Natural killer cell (primary cell): ENCODE measurements around the gene HLA-DPB1. TPM values are rescaled to one million over a fixed set of nuclear protein-coding genes. Genes with fewer than 3 reads are reported as not detected.

Experiments
- ATAC-seq, 3 donors: fragments of 150-1000 bp in 2 of 3; fragments of 200-7000 bp in 1 of 3; cut with Tn5 transposase; 1 replicate in 1 of 3; 2 replicates in 2 of 3; pipeline ENCODE4 v1.10.0; 2021; ENCODE audit warnings: mild to moderate bottlenecking in 2 of 3, moderate library complexity in 2 of 3
- DNase-seq, 2 donors: peaks; one replicate each; pipeline versions ENCODE4 v3.0.0 to v3.0.0-alpha.2; 2013 to 2021; ENCODE audit warnings: mixed read lengths in 1 of 2
- H3K27ac ChIP-seq: one replicate; pipeline ENCODE4 v1.5.1; 2013; ENCODE audit warnings: mild to moderate bottlenecking, low read length
- H3K27me3 ChIP-seq: one replicate; pipeline ENCODE4 v1.6.1; 2013; ENCODE audit warnings: low read length; ENCODE audit not compliant: control insufficient read depth, insufficient read depth
- H3K36me3 ChIP-seq: one replicate; pipeline ENCODE4 v1.6.1; 2013; ENCODE audit warnings: low read length; ENCODE audit not compliant: control insufficient read depth, insufficient read depth
- H3K4me1 ChIP-seq: one replicate; pipeline ENCODE4 v1.6.1; 2013; ENCODE audit warnings: low read length; ENCODE audit not compliant: control insufficient read depth, insufficient read depth
- H3K4me3 ChIP-seq: one replicate; pipeline ENCODE4 v1.5.1; 2013; ENCODE audit warnings: low read length
- H3K9me3 ChIP-seq: one replicate; pipeline ENCODE4 v1.6.1; 2013; ENCODE audit warnings: low read length; ENCODE audit not compliant: control insufficient read depth, insufficient read depth
- H3K27ac Mint-ChIP-seq, 2 donors: one replicate each; pipeline ENCODE4 v1.8.0; 2022; ENCODE audit warnings: mild to moderate bottlenecking in 2 of 2, mixed read lengths in 2 of 2, moderate library complexity in 1 of 2
- H3K27me3 Mint-ChIP-seq, 2 donors: one replicate each; pipeline ENCODE4 v1.8.0; 2022; ENCODE audit warnings: low read depth in 2 of 2, mixed read lengths in 2 of 2
- H3K36me3 Mint-ChIP-seq: one replicate; pipeline ENCODE4 v1.8.0; 2022; ENCODE audit warnings: mixed read lengths
- H3K4me1 Mint-ChIP-seq, 2 donors: one replicate each; pipeline ENCODE4 v1.8.0; 2022; ENCODE audit warnings: mixed read lengths in 2 of 2
- H3K4me3 Mint-ChIP-seq: one replicate; pipeline ENCODE4 v1.8.0; 2022; ENCODE audit warnings: mild to moderate bottlenecking, moderate library complexity, mixed read lengths
- H3K9me3 Mint-ChIP-seq, 2 donors: one replicate each; pipeline ENCODE4 v1.8.0; 2022; ENCODE audit warnings: mixed read lengths in 2 of 2
- CTCF ChIP-seq: fragments of 200-600 bp; IDR thresholded peaks from one replicate; pipeline ENCODE4 v1.8.0; 2022; ENCODE audit warnings: antibody characterized with exemption
- WGBS: methylation state at CpG from one replicate; pipeline ENCODE4 v1.1.7; 2013; ENCODE audit warnings: missing lambda C conversion rate; ENCODE audit not compliant: insufficient coverage; 5-methylcytosine and 5-hydroxymethylcytosine counted together
- intact Hi-C: fragments of 100-400 bp; cut with micrococcal nuclease; formaldehyde crosslinking; loops from one replicate; pipeline ENCODE4 v1.14.2; 2022
- total RNA-seq, 4 donors: library from RNA; stranded (reverse); fragments of 120-200 nt in 1 of 4; gene quantifications; one replicate each; pipeline versions ENCODE4 v1.2.3 to v1.2.4, GENCODE V29; 2013 to 2022

Gene HLA-DPB1
- total RNA-seq, 3 donors from 2014 or later (not counting 1 experiment from before 2014, with no cell fraction given), result 55.2 to 131 (median 77.1) TPM

GRCh38 chr6:33105916-33106871, 30.4 kb downstream of the HLA-DPB1 start:
- 79% methylated on average over 9 of the region's 9 CpGs for WGBS
- no peaks in the 10 kb centered on the region for H3K4me1 Mint-ChIP-seq

DNA sequence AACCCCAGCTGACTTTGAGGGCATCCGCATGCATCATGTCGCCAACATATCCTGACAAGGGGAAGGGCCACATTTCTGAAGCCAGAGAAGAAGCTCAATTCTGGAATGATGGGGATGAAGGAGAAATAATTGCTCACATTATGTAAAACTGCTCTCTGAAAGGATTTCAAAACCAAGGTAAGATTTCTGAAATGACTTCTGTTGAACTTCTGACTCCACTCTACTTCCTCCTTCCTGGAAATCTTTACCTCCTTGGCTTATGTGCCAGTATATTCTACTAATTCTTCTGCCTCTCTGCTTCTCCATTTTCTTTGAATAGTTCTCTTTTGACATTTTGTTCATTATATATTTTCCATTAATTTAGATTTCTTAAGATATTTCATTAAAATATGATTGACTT, 31.9 kb downstream of the HLA-DPB1 start:
- Mint-ChIP-seq H3K36me3 (no peaks in the 10 kb centered on the region), H3K4me3 (no peak overlapping the region), H3K4me1 (no peaks in the 10 kb centered on the region), H3K27me3 (peaks cover 44 to 78% of the 10 kb centered on the region in 2 donors), H3K9me3 (peaks cover 0 to 3% of the 10 kb centered on the region in 2 donors), H3K27ac (no peak overlapping the region)
- H3K4me3 ChIP-seq, result no peak overlapping the region
- H3K4me1 ChIP-seq, result peaks cover 4% of the 10 kb centered on the region
- H3K9me3 ChIP-seq, result no peaks in the 10 kb centered on the region
- no peak for DNase-seq
- ATAC-seq, result no peak
- no peaks in the 10 kb centered on the region for H3K36me3 ChIP-seq
- peaks cover 3% of the 10 kb centered on the region for H3K27me3 ChIP-seq
- no peak overlapping the region for H3K27ac ChIP-seq
- intact Hi-C loops, result loop anchor here (10.0 kb wide), 1 partner anchor 47 kb away; no protein-coding TSS in a partner anchor
- no peak for TF ChIP-seq CTCF
- whole genome bisulfite sequencing, result 100% methylated on average over 2 of the region's 2 CpGs

More at GRCh38 chr6:33105916-33106871, 30.4 kb downstream of the HLA-DPB1 start:
- peaks cover 2% of the 10 kb centered on the region for H3K9me3 ChIP-seq
- no peak overlapping the region for H3K4me3 ChIP-seq
- ATAC-seq, result no peak
- no peaks in the 10 kb centered on the region for H3K27me3 ChIP-seq
- no peaks in the 10 kb centered on the region for H3K4me1 ChIP-seq
- H3K27ac Mint-ChIP-seq, result no peak overlapping the region
- H3K27ac ChIP-seq, result no peak overlapping the region
- no peaks in the 10 kb centered on the region for H3K36me3 Mint-ChIP-seq
- peaks cover 49 to 63% of the 10 kb centered on the region in 2 donors for H3K27me3 Mint-ChIP-seq
- peaks cover 0 to 3% of the 10 kb centered on the region in 2 donors for H3K9me3 Mint-ChIP-seq
- H3K4me3 Mint-ChIP-seq, result no peak overlapping the region
- intact Hi-C loops, result loop anchor here (10.0 kb wide), 1 partner anchor 49 kb away; no protein-coding TSS in a partner anchor
- DNase-seq, result no peak
- TF ChIP-seq CTCF, result no peak
- H3K36me3 ChIP-seq, result no peaks in the 10 kb centered on the region

DNA sequence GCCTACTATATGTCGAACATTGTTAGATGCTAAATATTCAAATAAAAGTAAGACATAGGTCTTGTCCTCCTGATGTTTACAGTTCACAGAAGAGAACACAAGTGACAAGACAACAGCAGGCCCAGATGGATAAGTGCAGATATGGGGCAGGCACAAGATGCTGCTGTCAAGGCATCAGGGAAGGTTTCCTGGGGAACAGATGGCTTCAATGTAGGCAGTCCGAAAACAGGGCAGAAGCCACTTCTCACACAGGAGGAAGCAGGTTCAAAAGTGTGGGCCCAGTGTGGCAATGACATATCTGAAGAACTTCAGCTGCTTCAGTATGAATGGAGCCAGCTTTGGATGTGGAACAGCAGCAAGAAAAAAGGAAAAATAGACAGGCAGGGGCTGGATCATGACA, 32.5 kb downstream of the HLA-DPB1 start:
- no peaks in the 10 kb centered on the region for H3K9me3 ChIP-seq
- H3K4me1 Mint-ChIP-seq, result no peaks in the 10 kb centered on the region
- H3K27me3 ChIP-seq, result peaks cover 3% of the 10 kb centered on the region
- no peak for ATAC-seq
- no peak for TF ChIP-seq CTCF
- H3K4me1 ChIP-seq, result peaks cover 7% of the 10 kb centered on the region
- 85% methylated on average over 2 of the region's 2 CpGs for WGBS
- no peak for DNase-seq
- no peak overlapping the region for H3K4me3 Mint-ChIP-seq
- H3K27me3 Mint-ChIP-seq, result peaks cover 48 to 84% of the 10 kb centered on the region in 2 donors
- no peak overlapping the region for H3K4me3 ChIP-seq
- peaks cover 0 to 3% of the 10 kb centered on the region in 2 donors for H3K9me3 Mint-ChIP-seq
- intact Hi-C loops, result loop anchor here (10.0 kb wide), 1 partner anchor 46 kb away; no protein-coding TSS in a partner anchor
- H3K27ac ChIP-seq, result no peak overlapping the region
- H3K27ac Mint-ChIP-seq, result no peak overlapping the region
- H3K36me3 ChIP-seq, result no peaks in the 10 kb centered on the region
- no peaks in the 10 kb centered on the region for H3K36me3 Mint-ChIP-seq
